NB4 (cell line): ENCODE results near the gene CFAP58.

ENCODE experiments used
- MYC ChIP-seq: IDR thresholded peaks from 2 replicates; pipeline ENCODE4 v1.6.1; 2011; ENCODE audit warnings: low read depth, low read length
- POLR2A ChIP-seq: IDR thresholded peaks from 2 replicates; pipeline ENCODE4 v1.6.1; 2011; ENCODE audit warnings: mild to moderate bottlenecking; ENCODE audit not compliant: insufficient read length; ENCODE audit errors: extremely low read depth

DNA sequence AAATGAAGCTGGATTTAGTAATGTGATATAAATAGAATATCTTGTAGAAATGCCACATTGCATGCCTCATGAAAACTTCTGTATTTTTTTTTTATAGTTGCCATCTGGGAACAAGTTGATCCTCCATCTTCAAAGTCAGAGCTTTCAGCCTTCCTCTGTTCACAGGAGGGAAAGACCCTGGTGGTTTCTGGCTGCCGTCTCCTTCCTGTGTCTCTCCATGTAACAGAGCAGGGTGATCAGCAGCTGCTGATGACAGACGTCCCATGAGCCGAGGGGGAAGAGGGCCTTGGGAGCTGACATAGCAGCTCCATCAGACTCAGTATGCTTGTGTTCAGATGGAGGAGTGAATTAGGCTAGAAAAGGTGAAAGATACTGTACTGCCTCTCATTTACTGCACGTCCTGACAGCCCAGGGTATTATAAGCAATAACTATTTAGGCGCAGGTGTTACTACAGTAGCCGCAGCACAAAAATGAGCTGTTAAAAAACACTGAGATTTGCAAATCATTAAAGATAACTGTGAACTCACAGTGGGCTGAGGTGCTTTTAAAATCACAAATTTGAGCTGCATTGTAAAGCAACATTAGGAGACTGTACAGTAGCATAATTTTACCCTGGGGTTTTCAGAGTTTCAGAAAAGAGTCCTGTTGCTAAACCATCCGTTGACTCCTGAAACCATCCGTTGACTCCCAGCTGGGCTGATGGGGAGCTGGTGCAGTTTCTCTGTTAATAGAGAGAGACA is 103.3 kb downstream of the CFAP58 start:
- no peak for TF ChIP-seq POLR2A
- no peak for TF ChIP-seq MYC
